H1 (cell line): Measurements from ENCODE around the gene SHC3. TPM values are rescaled to one million over a fixed set of nuclear protein-coding genes. Genes with fewer than 3 reads are reported as not detected.

Experiments
- CTCF ChIA-PET: fragments of 300-600 bp; sonication (Branson Sonifier 250); formaldehyde crosslinking; loops from one replicate; lab custom pipeline; 2021; ENCODE audit not compliant: partially characterized antibody; lab: Charles Lee
- POLR2A ChIA-PET: fragments of 300-600 bp; sonication (Branson Sonifier 250); formaldehyde crosslinking; loops from one replicate; lab custom pipeline; 2021; ENCODE audit warnings: inconsistent platforms; ENCODE audit not compliant: partially characterized antibody; lab: Charles Lee
- DNase-seq, 2 experiments: peaks; one replicate each; pipeline versions ENCODE4 v3.0.0 to v3.0.0-alpha.2; 2010 to 2022; ENCODE audit warnings: low spot score in 2 of 2, low read depth in 1 of 2, mixed read lengths in 1 of 2
- FAIRE-seq: peaks from 2 replicates; lab custom pipeline; 2011; peaks lifted over from hg19 to GRCh38; lab: Jason Lieb, UNC
- H2AFZ ChIP-seq: 2 replicates; pipeline ENCODE4 v1.8.1; 2012; ENCODE audit warnings: low read length, inconsistent platforms
- H2AK5ac ChIP-seq: 2 replicates; pipeline ENCODE4 v1.6.1; 2013; ENCODE audit warnings: low read depth, low read length
- H2BK120ac ChIP-seq: replicated peaks from 2 replicates; pipeline ENCODE3; 2013; ENCODE audit warnings: low read depth, low read length, inconsistent platforms
- H2BK12ac ChIP-seq: 2 replicates; pipeline ENCODE4 v1.6.1; 2013; ENCODE audit warnings: low read depth, low read length
- H2BK15ac ChIP-seq: 2 replicates; pipeline ENCODE4 v1.6.1; 2013; ENCODE audit warnings: low read length
- H2BK20ac ChIP-seq: 2 replicates; pipeline ENCODE4 v1.6.1; 2013; ENCODE audit warnings: low read length
- H2BK5ac ChIP-seq: 2 replicates; pipeline ENCODE4 v1.6.1; 2013; ENCODE audit warnings: low read depth, low read length
- H3K14ac ChIP-seq: 2 replicates; pipeline ENCODE4 v1.6.1; 2013; ENCODE audit warnings: inconsistent platforms; ENCODE audit not compliant: insufficient read length
- H3K18ac ChIP-seq: 2 replicates; pipeline ENCODE4 v1.6.1; 2013; ENCODE audit warnings: low read length; ENCODE audit errors: extremely low read depth
- H3K23ac ChIP-seq: 2 replicates; pipeline ENCODE4 v1.6.1; 2013; ENCODE audit warnings: inconsistent platforms; ENCODE audit not compliant: insufficient read length
- H3K23me2 ChIP-seq: 2 replicates; pipeline ENCODE4 v1.6.1; 2013; ENCODE audit warnings: low read depth, low read length
- H3K27ac ChIP-seq: 2 replicates; pipeline ENCODE4 v1.6.1; 2011; ENCODE audit warnings: low read depth, low read length, inconsistent platforms
- H3K27me3 ChIP-seq, 4 experiments: replicated peaks in 1 of 4; 1 replicate in 1 of 4; 2 replicates in 3 of 4; pipeline versions ENCODE4 v1.6.1 to v1.8.1; 2011 to 2013; ENCODE audit warnings: low read length in 3 of 4, mild to moderate bottlenecking in 3 of 4, inconsistent platforms in 2 of 4, mixed read lengths in 2 of 4, moderate library complexity in 1 of 4; ENCODE audit not compliant: control insufficient read depth in 3 of 4, insufficient read depth in 3 of 4; ENCODE audit errors: extremely low read depth in 1 of 4
- H3K36me3 ChIP-seq, 4 experiments: 2 replicates each; pipeline versions ENCODE4 v1.6.1 to v1.8.1; 2011 to 2013; ENCODE audit warnings: mild to moderate bottlenecking in 4 of 4, low read length in 3 of 4, moderate library complexity in 2 of 4, control low read depth in 1 of 4, inconsistent platforms in 1 of 4; ENCODE audit not compliant: insufficient read depth in 4 of 4, control insufficient read depth in 2 of 4
- H3K4ac ChIP-seq: replicated peaks from 2 replicates; pipeline ENCODE3; 2013; ENCODE audit warnings: low read length, low read depth, mixed read lengths, inconsistent platforms; ENCODE audit not compliant: insufficient read length
- H3K4me1 ChIP-seq, 4 experiments: replicated peaks in 1 of 4; 1 replicate in 1 of 4; 2 replicates in 3 of 4; pipeline versions ENCODE4 v1.6.1 to v1.8.1; 2011 to 2013; ENCODE audit warnings: low read length in 3 of 4, inconsistent platforms in 2 of 4, mixed read lengths in 1 of 4; ENCODE audit not compliant: insufficient read depth in 4 of 4, control insufficient read depth in 3 of 4
- H3K4me2 ChIP-seq, 2 experiments: 2 replicates each; pipeline versions ENCODE4 v1.6.1 to v1.8.1; 2011 to 2013; ENCODE audit warnings: low read depth in 2 of 2, low read length in 2 of 2, control low read depth in 1 of 2, inconsistent platforms in 1 of 2, mild to moderate bottlenecking in 1 of 2; ENCODE audit not compliant: insufficient read depth in 1 of 2
- H3K4me3 ChIP-seq, 4 experiments: fragments of 200-600, 300-600 bp in 1 of 4; sonication (generic), shearing (Covaris generic), sonication (Bioruptor Twin) in 1 of 4; 2 replicates each; pipeline versions ENCODE4 v1.5.1 to v1.8.1; 2011 to 2016; ENCODE audit warnings: low read length in 4 of 4, low read depth in 3 of 4, control low read depth in 2 of 4, inconsistent platforms in 2 of 4, mild to moderate bottlenecking in 2 of 4, mixed read lengths in 1 of 4, moderate library complexity in 1 of 4; ENCODE audit not compliant: insufficient read depth in 2 of 4; ENCODE audit errors: extremely low read depth in 1 of 4
- H3K56ac ChIP-seq: replicated peaks from 2 replicates; pipeline ENCODE3; 2013; ENCODE audit warnings: low read depth, mild to moderate bottlenecking, mixed read lengths, low read length, inconsistent platforms; ENCODE audit not compliant: insufficient read length
- H3K79me1 ChIP-seq: 2 replicates; pipeline ENCODE4 v1.6.1; 2013; ENCODE audit warnings: low read depth, low read length, control low read depth
- H3K79me2 ChIP-seq, 2 experiments: 2 replicates each; pipeline versions ENCODE4 v1.6.1 to v1.8.1; 2012 to 2013; ENCODE audit warnings: low read length in 2 of 2, mild to moderate bottlenecking in 2 of 2, inconsistent platforms in 1 of 2; ENCODE audit not compliant: insufficient read depth in 2 of 2, control insufficient read depth in 1 of 2
- H3K9ac ChIP-seq, 4 experiments: replicated peaks in 1 of 4; 1 replicate in 1 of 4; 2 replicates in 3 of 4; pipeline versions ENCODE4 v1.6.1 to v1.8.1; 2011 to 2013; ENCODE audit warnings: low read depth in 3 of 4, low read length in 3 of 4, control low read depth in 2 of 4, mild to moderate bottlenecking in 2 of 4, moderate library complexity in 2 of 4, inconsistent platforms in 1 of 4; ENCODE audit errors: extremely low read depth in 1 of 4
- H3K9me3 ChIP-seq, 2 experiments: 2 replicates each; pipeline versions ENCODE4 v1.6.1 to v1.8.1; 2012 to 2013; ENCODE audit warnings: mild to moderate bottlenecking in 2 of 2, moderate library complexity in 2 of 2, control low read depth in 1 of 2, inconsistent platforms in 1 of 2, low read depth in 1 of 2, low read length in 1 of 2, mixed read lengths in 1 of 2; ENCODE audit not compliant: insufficient read depth in 2 of 2
- H4K20me1 ChIP-seq, 2 experiments: replicated peaks in 1 of 2; 2 replicates each; pipeline versions ENCODE3 to v1.8.1; 2011 to 2013; ENCODE audit warnings: inconsistent platforms in 2 of 2, low read length in 2 of 2, mild to moderate bottlenecking in 1 of 2; ENCODE audit not compliant: insufficient read depth in 2 of 2, control insufficient read depth in 1 of 2
- H4K5ac ChIP-seq: 2 replicates; pipeline ENCODE4 v1.6.1; 2013; ENCODE audit warnings: low read length, low read depth, mixed read lengths, inconsistent platforms; ENCODE audit not compliant: insufficient read length
- H4K8ac ChIP-seq: 2 replicates; pipeline ENCODE4 v1.8.0; 2013; ENCODE audit warnings: mild to moderate bottlenecking, moderate library complexity, low read length, inconsistent platforms; ENCODE audit not compliant: insufficient read depth; ENCODE audit errors: extremely low read depth
- H4K91ac ChIP-seq: replicated peaks from 2 replicates; pipeline ENCODE3; 2013; ENCODE audit warnings: low read length, mixed read lengths, inconsistent platforms; ENCODE audit not compliant: insufficient read length
- CBX5 ChIP-seq: fragments of 300-800, 300-1000 bp; sonication (generic); IDR thresholded peaks from 2 replicates; pipeline ENCODE4 v1.7.1; 2016; ENCODE audit warnings: antibody characterized with exemption, low read length, low read depth
- CHD1 ChIP-seq: IDR thresholded peaks from 2 replicates; pipeline ENCODE4 v1.6.1; 2012; ENCODE audit warnings: low read depth, low read length, improper control_type of control experiment
- E2F6 ChIP-seq: IDR thresholded peaks from 2 replicates; pipeline ENCODE4 v1.6.1; 2012; ENCODE audit warnings: inconsistent platforms
- GTF2F1 ChIP-seq: IDR thresholded peaks from 2 replicates; pipeline ENCODE4 v1.6.1; 2012; ENCODE audit warnings: low read depth, low read length, improper control_type of control experiment, borderline replicate concordance
- JUN ChIP-seq: IDR thresholded peaks from 2 replicates; pipeline ENCODE4 v1.6.1; 2011; ENCODE audit warnings: low read depth, mild to moderate bottlenecking, improper control_type of control experiment, low read length
- WGBS, 2 experiments: shearing (Covaris generic) in 1 of 2; methylation state at CpG; one replicate each; pipeline versions ENCODE4 v1.1.6 to v1.1.7; 2013 to 2015; ENCODE audit warnings: low lambda C conversion rate in 2 of 2, mixed read lengths in 2 of 2, inconsistent platforms in 1 of 2, low coverage in 1 of 2, missing lambda C conversion rate in 1 of 2; ENCODE audit not compliant: insufficient replicate concordance in 2 of 2, insufficient coverage in 1 of 2, insufficient read length in 1 of 2; ENCODE audit errors: extremely low coverage in 1 of 2, missing lambda C conversion rate in 1 of 2; 5-methylcytosine and 5-hydroxymethylcytosine counted together
- polyA plus RNA-seq, 7 experiments: library from polyadenylated mRNA; depleted of rRNA in 3 of 7; stranded (reverse) in 5 of 7; unstranded in 2 of 7; fragments of >200 nt in 5 of 7; fragments of 200-250 nt in 2 of 7; gene quantifications; 1 replicate in 5 of 7; 2 replicates in 1 of 7; 4 replicates in 1 of 7; pipeline versions ENCODE4 v1.2.1 to v1.2.3, GENCODE V29; 2011 to 2013; ENCODE audit warnings: missing spikeins in 2 of 7, mixed read lengths in 2 of 7
- total RNA-seq: library from RNA; stranded (reverse); fragmentation: NEBNext Ultra II Directional; extraction: Animal tissue kit (Norgen Biotek cat#: 25700); gene quantifications from 2 replicates; pipeline ENCODE4 v1.2.1, GENCODE V29; 2021

SHC3 gene
- total and polyA plus RNA-seq, 2 of the 8 experiments (the other 6 are each of a cell fraction or from before 2014, with no cell fraction given), result 1.4 to 7.1 TPM

GRCh38 chr9:89194421-89195130 lies 16.0 kb upstream of the SHC3 start:
- no peak overlapping the region for H4K8ac ChIP-seq
- CTCF ChIA-PET, result no interaction called here
- 82% methylated on average over 4 of the region's 4 CpGs; no CpG with 5 or more reads in 1 of the 2 experiments for WGBS, 2 experiments
- H2AK5ac ChIP-seq, result no peak overlapping the region
- H3K56ac ChIP-seq, result no peak overlapping the region
- H3K9ac ChIP-seq, result no peak overlapping the region
- H3K4ac ChIP-seq, result no peak overlapping the region
- 0 out of 8 replicates have a peak, but pooled peaks cover 0 to 3% (median 0%) of the 10 kb centered on the region in 4 experiments for H3K36me3 ChIP-seq
- H3K14ac ChIP-seq, result no peak overlapping the region
- H3K18ac ChIP-seq, result no peak overlapping the region
- no peak overlapping the region for H3K27ac ChIP-seq
- H2BK20ac ChIP-seq, result no peak overlapping the region
- no peak overlapping the region for H2BK5ac ChIP-seq
- no peaks in the 10 kb centered on the region for H3K79me1 ChIP-seq
- no peak for DNase-seq
- POLR2A ChIA-PET, result no interaction called here
- H4K91ac ChIP-seq, result no peak overlapping the region
- no peaks in the 10 kb centered on the region for H3K27me3 ChIP-seq
- H3K23me2 ChIP-seq, result no peaks in the 10 kb centered on the region
- H3K23ac ChIP-seq, result no peak overlapping the region
- no peaks in the 10 kb centered on the region for H4K20me1 ChIP-seq
- TF ChIP-seq CBX5 (no peak), CHD1 (no peak), GTF2F1 (no peak), JUN (no peak), E2F6 (no peak; the same call in 1 of the 2 replicates)
- H3K79me2 ChIP-seq, result no peaks in the 10 kb centered on the region
- peaks cover 2 to 3% of the 10 kb centered on the region in 2 experiments; a peak in 2 of 4 replicates for H3K9me3 ChIP-seq
- H3K4me3 ChIP-seq, result no peak overlapping the region
- no peak overlapping the region for H2BK120ac ChIP-seq
- no peak for FAIRE-seq
- H3K4me1 ChIP-seq, result peaks cover 0 to 2% (median 0%) of the 10 kb centered on the region in 4 experiments; a peak in 1 of 7 replicates
- H2AFZ ChIP-seq, result no peak overlapping the region
- H3K4me2 ChIP-seq, result no peak overlapping the region
- no peak overlapping the region for H2BK15ac ChIP-seq
- no peak overlapping the region for H2BK12ac ChIP-seq
- no peak overlapping the region for H4K5ac ChIP-seq
